ENCODE results near the gene RUNX2. TPM values are rescaled to one million over a fixed set of nuclear protein-coding genes. Genes with fewer than 3 reads are reported as not detected.
"Not testable (repeated sequence)": the region's sequence is repeated elsewhere in the genome, so short reads cannot be mapped to it uniquely, and the experiment has no call there.

Gene RUNX2
- total RNA-seq, 2 experiments from 2014 or later: 0.27 to 0.44 TPM

DNA sequence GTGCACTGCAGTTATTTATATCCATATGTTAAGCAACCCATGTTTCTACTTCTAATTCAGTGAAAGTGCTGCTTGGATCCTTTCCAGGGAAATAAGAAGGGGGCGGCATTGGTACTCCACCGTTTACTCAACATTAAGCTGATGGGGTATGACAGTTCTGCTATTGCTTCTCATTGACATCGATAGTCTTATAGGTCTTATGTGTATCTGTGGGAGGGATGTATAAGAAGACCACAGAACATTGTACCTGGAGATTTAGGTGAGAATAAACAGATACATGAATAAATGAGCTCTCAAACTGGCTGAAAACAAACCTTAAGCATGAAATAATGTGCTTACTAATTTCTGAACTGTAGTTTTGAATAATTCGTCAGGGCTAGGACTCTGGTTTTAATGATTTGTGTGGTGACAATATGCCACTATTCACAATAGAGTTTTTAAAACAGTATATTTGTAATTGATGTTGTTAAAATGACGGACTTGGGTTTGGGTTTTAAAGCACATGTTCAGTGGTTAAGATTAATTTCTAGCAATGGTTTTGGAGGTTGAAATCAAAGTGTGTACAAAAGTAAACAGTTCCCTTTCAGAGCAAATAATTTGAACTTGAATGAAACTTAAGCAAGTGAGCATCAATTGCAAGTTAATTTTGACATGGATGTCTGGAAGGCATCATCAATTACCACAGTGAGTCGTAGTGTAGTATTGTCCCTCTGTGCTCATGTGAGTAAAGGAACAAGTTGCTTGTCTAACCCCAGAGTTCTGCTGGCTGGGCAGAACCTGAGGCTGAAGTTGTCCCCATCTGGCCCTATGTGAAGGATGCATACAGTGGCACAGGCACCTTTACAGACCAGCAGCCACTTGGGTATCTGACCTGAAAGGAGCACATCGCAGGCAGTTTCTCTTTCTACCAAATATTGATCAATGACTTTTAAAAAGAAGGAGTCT, 134.3 kb downstream of the RUNX2 start:
- no peak overlapping the region for H3K4me3 ChIP-seq (ENCODE audit: low read depth, low read length, poor library complexity, severe bottlenecking)
- H3K4me1 ChIP-seq (ENCODE audit: insufficient read depth, low read length, poor library complexity, severe bottlenecking): no peaks in the 10 kb centered on the region
- no peak overlapping the region for H2AFZ ChIP-seq (ENCODE audit: low read length)
- TF ChIP-seq EZH2phosphoT487 (IDR thresholded peaks at IDR 0.05; ENCODE audit: borderline replicate concordance, low read depth, low read length): no peak
- TF ChIP-seq, protein P1, sequence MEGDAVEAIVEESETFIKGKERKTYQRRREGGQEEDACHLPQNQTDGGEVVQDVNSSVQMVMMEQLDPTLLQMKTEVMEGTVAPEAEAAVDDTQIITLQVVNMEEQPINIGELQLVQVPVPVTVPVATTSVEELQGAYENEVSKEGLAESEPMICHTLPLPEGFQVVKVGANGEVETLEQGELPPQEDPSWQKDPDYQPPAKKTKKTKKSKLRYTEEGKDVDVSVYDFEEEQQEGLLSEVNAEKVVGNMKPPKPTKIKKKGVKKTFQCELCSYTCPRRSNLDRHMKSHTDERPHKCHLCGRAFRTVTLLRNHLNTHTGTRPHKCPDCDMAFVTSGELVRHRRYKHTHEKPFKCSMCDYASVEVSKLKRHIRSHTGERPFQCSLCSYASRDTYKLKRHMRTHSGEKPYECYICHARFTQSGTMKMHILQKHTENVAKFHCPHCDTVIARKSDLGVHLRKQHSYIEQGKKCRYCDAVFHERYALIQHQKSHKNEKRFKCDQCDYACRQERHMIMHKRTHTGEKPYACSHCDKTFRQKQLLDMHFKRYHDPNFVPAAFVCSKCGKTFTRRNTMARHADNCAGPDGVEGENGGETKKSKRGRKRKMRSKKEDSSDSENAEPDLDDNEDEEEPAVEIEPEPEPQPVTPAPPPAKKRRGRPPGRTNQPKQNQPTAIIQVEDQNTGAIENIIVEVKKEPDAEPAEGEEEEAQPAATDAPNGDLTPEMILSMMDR (conservative IDR thresholded peaks at IDR 0.05; ENCODE audit: low read length): no peak
- no peaks in the 10 kb centered on the region for H4K20me1 ChIP-seq (ENCODE audit: insufficient read depth, low read length)
- H3K79me2 ChIP-seq (ENCODE audit: insufficient read depth, low read depth, low read length): no peaks in the 10 kb centered on the region
- no peaks in the 10 kb centered on the region for H3K9me2 ChIP-seq (ENCODE audit: insufficient read depth, low read length)
- ChIA-PET CTCF (ENCODE audit: unreplicated experiment) (no interaction called here), POLR2A (interaction anchor here (0.6 kb wide), 1 partner anchor 9 kb away, joined by 3 read pairs; no protein-coding TSS in a partner anchor)
- H3K27ac ChIP-seq (ENCODE audit: low read depth, low read length, poor library complexity, severe bottlenecking): no peak overlapping the region
- no peaks in the 10 kb centered on the region for H3K36me3 ChIP-seq (ENCODE audit: insufficient read depth, low read length)
- intact Hi-C loops (cut with micrococcal nuclease; ENCODE audit: unreplicated experiment): no loop called here
- no peaks in the 10 kb centered on the region for H3K9me3 ChIP-seq (ENCODE audit: low read length)
- no TSS peak for BruUV-seq (replicated peaks)
- H3K4me2 ChIP-seq (ENCODE audit: low read length): no peak overlapping the region
- no peak for DNase-seq (ENCODE audit: low spot score)

DNA sequence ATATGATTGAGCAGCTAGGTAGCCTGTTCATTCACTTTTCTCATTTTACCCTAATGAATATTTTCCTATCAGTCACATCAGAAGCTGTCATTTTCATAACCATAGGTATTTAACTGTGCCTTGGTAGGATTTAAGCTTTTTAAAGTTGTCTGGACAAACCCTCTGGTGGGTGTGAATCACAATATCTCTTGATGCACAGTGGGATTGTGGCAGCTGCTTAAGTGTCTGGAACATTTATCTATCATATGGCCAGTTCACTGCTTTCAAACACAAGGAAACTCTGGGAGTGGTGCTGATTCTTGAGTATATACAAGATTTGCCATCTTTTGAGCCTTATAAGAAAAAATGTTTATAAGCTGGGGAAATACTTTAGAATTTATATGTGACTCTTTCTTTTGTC, 136.6 kb downstream of the RUNX2 start:
- Histone ChIP-seq H3K27ac (ENCODE audit: low read depth, low read length, poor library complexity, severe bottlenecking) (no peak overlapping the region), H3K9me2 (ENCODE audit: insufficient read depth, low read length) (no peaks in the 10 kb centered on the region), H3K36me3 (ENCODE audit: insufficient read depth, low read length) (no peaks in the 10 kb centered on the region), H3K4me3 (ENCODE audit: low read depth, low read length, poor library complexity, severe bottlenecking) (no peak overlapping the region), H3K79me2 (ENCODE audit: insufficient read depth, low read depth, low read length) (no peaks in the 10 kb centered on the region), H3K9me3 (ENCODE audit: low read length) (no peaks in the 10 kb centered on the region), H2AFZ (ENCODE audit: low read length) (no peak overlapping the region), H3K4me2 (ENCODE audit: low read length) (no peak overlapping the region), H4K20me1 (ENCODE audit: insufficient read depth, low read length) (no peaks in the 10 kb centered on the region), H3K4me1 (ENCODE audit: insufficient read depth, low read length, poor library complexity, severe bottlenecking) (no peaks in the 10 kb centered on the region)
- TF ChIP-seq, protein P1 (conservative IDR thresholded peaks at IDR 0.05; ENCODE audit: low read length): no peak
- no peak for TF ChIP-seq EZH2phosphoT487 (IDR thresholded peaks at IDR 0.05; ENCODE audit: borderline replicate concordance, low read depth, low read length)
- intact Hi-C loops (cut with micrococcal nuclease; ENCODE audit: unreplicated experiment): no loop called here
- CTCF ChIA-PET (ENCODE audit: unreplicated experiment): no interaction called here
- POLR2A ChIA-PET: no interaction called here
- no peak for DNase-seq (ENCODE audit: low spot score)
- BruUV-seq (replicated peaks): no TSS peak

DNA sequence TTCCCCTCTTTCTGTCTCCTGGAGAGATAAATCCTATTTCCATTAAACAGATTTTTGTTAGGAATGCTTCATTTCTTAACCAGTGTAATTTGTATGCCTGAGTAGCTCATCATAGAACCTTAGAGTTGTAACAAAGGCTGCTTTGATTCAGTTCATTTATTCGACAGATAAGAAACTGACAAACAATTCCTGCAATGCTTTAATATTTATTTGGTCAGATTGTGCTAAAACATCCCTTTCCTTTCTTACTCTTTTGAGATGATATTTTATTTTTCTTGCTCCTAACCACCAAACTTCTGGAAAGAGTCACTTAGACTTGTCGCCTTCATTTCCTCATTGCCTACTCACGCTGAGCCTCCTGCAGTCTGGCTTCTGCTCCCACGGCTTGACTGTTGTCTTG, 138.6 kb downstream of the RUNX2 start:
- no peaks in the 10 kb centered on the region for H3K9me3 ChIP-seq (ENCODE audit: low read length)
- TF ChIP-seq, protein P1 (conservative IDR thresholded peaks at IDR 0.05; ENCODE audit: low read length): no peak
- no peak for TF ChIP-seq EZH2phosphoT487 (IDR thresholded peaks at IDR 0.05; ENCODE audit: borderline replicate concordance, low read depth, low read length)
- H3K4me2 ChIP-seq (ENCODE audit: low read length): no peak overlapping the region
- no peak overlapping the region for H3K4me3 ChIP-seq (ENCODE audit: low read depth, low read length, poor library complexity, severe bottlenecking)
- no peak overlapping the region for H3K27ac ChIP-seq (ENCODE audit: low read depth, low read length, poor library complexity, severe bottlenecking)
- no peak for DNase-seq (ENCODE audit: low spot score)
- no TSS peak for BruUV-seq (replicated peaks)
- H2AFZ ChIP-seq (ENCODE audit: low read length): no peak overlapping the region
- POLR2A ChIA-PET: no interaction called here
- H4K20me1 ChIP-seq (ENCODE audit: insufficient read depth, low read length): no peaks in the 10 kb centered on the region
- CTCF ChIA-PET (ENCODE audit: unreplicated experiment): no interaction called here
- intact Hi-C loops (cut with micrococcal nuclease; ENCODE audit: unreplicated experiment): no loop called here
- no peaks in the 10 kb centered on the region for H3K79me2 ChIP-seq (ENCODE audit: insufficient read depth, low read depth, low read length)
- H3K9me2 ChIP-seq (ENCODE audit: insufficient read depth, low read length): no peaks in the 10 kb centered on the region
- no peaks in the 10 kb centered on the region for H3K4me1 ChIP-seq (ENCODE audit: insufficient read depth, low read length, poor library complexity, severe bottlenecking)
- H3K36me3 ChIP-seq (ENCODE audit: insufficient read depth, low read length): no peaks in the 10 kb centered on the region

DNA sequence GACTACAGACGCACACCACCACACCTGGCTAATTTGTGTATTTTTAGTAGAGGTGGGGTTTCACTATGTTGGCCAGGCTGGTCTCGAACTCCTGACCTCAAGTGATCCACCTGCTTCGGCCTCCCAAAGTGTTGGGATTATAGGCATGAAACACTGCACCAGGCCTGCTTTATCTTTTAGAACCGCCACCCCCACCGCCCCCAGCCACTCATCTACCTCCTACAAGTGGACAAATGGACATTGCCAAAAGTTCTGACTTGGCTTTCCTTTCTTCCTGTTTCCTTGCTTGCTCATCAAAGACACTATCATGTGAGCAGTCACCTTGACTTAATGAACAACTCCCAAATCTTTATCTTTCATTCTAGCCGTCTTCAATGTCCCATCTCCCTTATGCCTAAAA, 139.3 kb downstream of the RUNX2 start:
- H3K27ac ChIP-seq (ENCODE audit: low read depth, low read length, poor library complexity, severe bottlenecking); BruUV-seq (replicated peaks); intact Hi-C loops (cut with micrococcal nuclease; ENCODE audit: unreplicated experiment): not testable (repeated sequence)

More for the DNA sequence above, 139.3 kb downstream of the RUNX2 start:
- H3K36me3 ChIP-seq (ENCODE audit: insufficient read depth, low read length); H3K4me1 ChIP-seq (ENCODE audit: insufficient read depth, low read length, poor library complexity, severe bottlenecking); H3K9me2 ChIP-seq (ENCODE audit: insufficient read depth, low read length); H4K20me1 ChIP-seq (ENCODE audit: insufficient read depth, low read length); H3K4me3 ChIP-seq (ENCODE audit: low read depth, low read length, poor library complexity, severe bottlenecking); CTCF ChIA-PET (ENCODE audit: unreplicated experiment); H2AFZ ChIP-seq (ENCODE audit: low read length); H3K4me2 ChIP-seq (ENCODE audit: low read length); POLR2A ChIA-PET; H3K9me3 ChIP-seq (ENCODE audit: low read length); DNase-seq (ENCODE audit: low spot score); H3K79me2 ChIP-seq (ENCODE audit: insufficient read depth, low read depth, low read length): not testable (repeated sequence)

Data from OCI-LY7 (cell line).